Progenitor cell of endocrine pancreas (in vitro differentiated cells): ENCODE data around the gene IDE. TPM values are rescaled to one million over a fixed set of nuclear protein-coding genes. Genes with fewer than 3 reads are reported as not detected.

Experiments
- DNase-seq: peaks from one replicate; pipeline ENCODE4 v3.0.0; 2021; ENCODE audit warnings: low spot score; ENCODE audit not compliant: unreplicated experiment
- H3K27ac Mint-ChIP-seq: 2 replicates; pipeline ENCODE4 v1.8.0; 2021; ENCODE audit warnings: mild to moderate bottlenecking, moderate library complexity, mixed read lengths
- H3K27me3 Mint-ChIP-seq: 2 replicates; pipeline ENCODE4 v1.8.0; 2021; ENCODE audit warnings: mixed read lengths
- H3K36me3 Mint-ChIP-seq: 2 replicates; pipeline ENCODE4 v1.8.0; 2022; ENCODE audit warnings: mixed read lengths; ENCODE audit not compliant: insufficient read depth
- H3K4me1 Mint-ChIP-seq: 2 replicates; pipeline ENCODE4 v1.8.0; 2021; ENCODE audit warnings: low read depth, mixed read lengths
- H3K4me3 Mint-ChIP-seq: 2 replicates; pipeline ENCODE4 v1.8.0; 2021; ENCODE audit warnings: low read depth, mild to moderate bottlenecking, moderate library complexity, mixed read lengths
- H3K9me3 Mint-ChIP-seq: 2 replicates; pipeline ENCODE4 v1.8.0; 2021; ENCODE audit warnings: low read depth, mixed read lengths
- total RNA-seq: library from RNA; stranded (reverse); gene quantifications from 2 replicates; pipeline ENCODE4 v1.2.1, GENCODE V29; 2021
- TF ChIP-seq, protein P1 (sequence below): fragments of 200-600 bp; sonication (generic); IDR thresholded peaks from one replicate; pipeline ENCODE4 v1.5.0; 2021; ENCODE audit warnings: antibody characterized with exemption, mild to moderate bottlenecking; ENCODE audit not compliant: unreplicated experiment

IDE gene
- total RNA-seq, 1 donor from 2014 or later, result 60.1 TPM

DNA sequence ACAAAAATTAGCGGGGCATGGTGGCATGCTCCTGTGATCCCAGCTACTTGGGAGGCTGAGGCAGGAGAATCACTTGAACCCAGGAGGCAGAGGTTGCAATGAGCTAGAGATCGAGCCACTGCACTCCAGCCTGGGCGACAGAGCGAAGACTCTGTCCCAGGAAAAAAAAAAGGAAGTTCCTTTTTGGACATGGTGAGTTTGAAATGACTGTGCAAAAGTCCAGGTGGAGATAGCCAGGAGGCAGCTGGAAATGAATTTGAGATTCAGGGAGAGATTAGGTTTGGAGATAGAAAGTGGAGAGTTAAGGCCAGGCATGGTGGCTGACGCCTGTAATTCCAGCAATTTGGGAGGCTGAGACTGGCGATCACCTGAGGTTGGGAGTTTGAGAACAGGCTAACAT lies 143.8 kb downstream of the IDE start:
- H3K27ac Mint-ChIP-seq, result no peak overlapping the region

DNA sequence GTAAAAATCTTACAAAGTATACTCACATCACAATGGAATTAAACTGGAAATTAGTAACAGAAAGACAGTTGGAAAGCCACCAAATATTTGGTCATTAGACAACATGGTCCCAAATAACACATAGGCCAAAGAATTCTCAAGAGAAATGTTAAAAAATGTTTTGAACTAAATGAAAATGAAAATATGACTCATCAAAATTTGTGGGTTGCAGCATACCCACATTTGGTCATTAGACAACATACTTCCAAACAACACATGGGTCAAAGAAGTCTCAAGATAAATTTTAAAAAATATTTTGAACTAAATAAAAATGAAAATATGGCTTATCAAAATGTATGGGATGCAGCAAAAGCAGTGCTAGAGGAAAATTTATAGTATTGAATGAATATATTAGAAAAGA lies 152.3 kb downstream of the IDE start:
- peaks cover 2% of the 10 kb centered on the region for H3K36me3 Mint-ChIP-seq
- no peak for DNase-seq
- H3K4me3 Mint-ChIP-seq, result no peak overlapping the region
- peaks cover 42% of the 10 kb centered on the region for H3K27me3 Mint-ChIP-seq
- H3K4me1 Mint-ChIP-seq, result peaks cover 2% of the 10 kb centered on the region
- no peak overlapping the region for H3K27ac Mint-ChIP-seq
- peaks cover 6% of the 10 kb centered on the region for H3K9me3 Mint-ChIP-seq
- TF ChIP-seq, protein P1, sequence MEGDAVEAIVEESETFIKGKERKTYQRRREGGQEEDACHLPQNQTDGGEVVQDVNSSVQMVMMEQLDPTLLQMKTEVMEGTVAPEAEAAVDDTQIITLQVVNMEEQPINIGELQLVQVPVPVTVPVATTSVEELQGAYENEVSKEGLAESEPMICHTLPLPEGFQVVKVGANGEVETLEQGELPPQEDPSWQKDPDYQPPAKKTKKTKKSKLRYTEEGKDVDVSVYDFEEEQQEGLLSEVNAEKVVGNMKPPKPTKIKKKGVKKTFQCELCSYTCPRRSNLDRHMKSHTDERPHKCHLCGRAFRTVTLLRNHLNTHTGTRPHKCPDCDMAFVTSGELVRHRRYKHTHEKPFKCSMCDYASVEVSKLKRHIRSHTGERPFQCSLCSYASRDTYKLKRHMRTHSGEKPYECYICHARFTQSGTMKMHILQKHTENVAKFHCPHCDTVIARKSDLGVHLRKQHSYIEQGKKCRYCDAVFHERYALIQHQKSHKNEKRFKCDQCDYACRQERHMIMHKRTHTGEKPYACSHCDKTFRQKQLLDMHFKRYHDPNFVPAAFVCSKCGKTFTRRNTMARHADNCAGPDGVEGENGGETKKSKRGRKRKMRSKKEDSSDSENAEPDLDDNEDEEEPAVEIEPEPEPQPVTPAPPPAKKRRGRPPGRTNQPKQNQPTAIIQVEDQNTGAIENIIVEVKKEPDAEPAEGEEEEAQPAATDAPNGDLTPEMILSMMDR, result no peak

More for the DNA sequence above, 143.8 kb downstream of the IDE start:
- TF ChIP-seq, protein P1, result no peak
- Mint-ChIP-seq H3K9me3 (no peaks in the 10 kb centered on the region), H3K27me3 (no peaks in the 10 kb centered on the region), H3K4me1 (no peaks in the 10 kb centered on the region), H3K36me3 (no peaks in the 10 kb centered on the region), H3K4me3 (no peak overlapping the region)
- DNase-seq, result no peak

DNA sequence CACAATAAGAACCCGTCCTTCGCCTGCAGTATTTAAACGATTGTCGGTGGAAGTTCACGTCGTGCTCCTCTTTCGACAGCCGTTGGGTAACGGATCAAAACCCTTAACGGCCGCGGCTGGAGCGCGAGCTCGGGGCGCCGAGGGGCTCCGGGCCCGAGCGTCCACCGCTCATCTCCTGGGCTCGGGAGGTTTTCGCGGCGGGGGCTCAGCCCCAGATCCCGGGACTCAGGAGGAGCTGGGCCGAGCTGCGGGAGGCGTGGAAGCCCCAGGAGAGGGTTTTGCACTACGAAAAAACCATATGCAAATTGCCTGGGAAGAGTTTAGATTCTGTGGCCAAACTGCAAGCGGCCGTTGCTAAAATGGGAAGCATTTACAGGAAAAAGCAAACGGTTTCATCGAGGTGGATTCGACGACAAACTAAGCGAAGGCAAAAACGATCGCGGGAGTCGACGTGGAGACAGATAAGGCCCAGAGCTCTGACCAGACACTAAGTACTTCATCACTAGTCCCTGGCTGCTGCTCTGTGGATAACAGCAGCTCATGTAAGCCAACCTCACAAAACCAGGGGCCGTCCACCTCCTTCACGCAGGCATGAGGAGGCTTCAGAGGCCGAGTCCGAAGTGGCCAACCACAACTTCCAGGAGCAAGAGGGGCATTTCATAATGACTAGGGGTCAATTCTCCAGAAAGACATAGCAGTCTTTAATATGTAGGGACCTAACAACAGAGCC lies 153.2 kb downstream of the IDE start:
- Mint-ChIP-seq H3K4me1 (peaks cover 2% of the 10 kb centered on the region), H3K36me3 (peaks cover 2% of the 10 kb centered on the region), H3K9me3 (peaks cover 9% of the 10 kb centered on the region), H3K27ac (peak overlapping the region; percentile 95), H3K27me3 (peaks cover 42% of the 10 kb centered on the region), H3K4me3 (peak overlapping the region; percentile 26)
- no peak for DNase-seq
- TF ChIP-seq, protein P1, result no peak

DNA sequence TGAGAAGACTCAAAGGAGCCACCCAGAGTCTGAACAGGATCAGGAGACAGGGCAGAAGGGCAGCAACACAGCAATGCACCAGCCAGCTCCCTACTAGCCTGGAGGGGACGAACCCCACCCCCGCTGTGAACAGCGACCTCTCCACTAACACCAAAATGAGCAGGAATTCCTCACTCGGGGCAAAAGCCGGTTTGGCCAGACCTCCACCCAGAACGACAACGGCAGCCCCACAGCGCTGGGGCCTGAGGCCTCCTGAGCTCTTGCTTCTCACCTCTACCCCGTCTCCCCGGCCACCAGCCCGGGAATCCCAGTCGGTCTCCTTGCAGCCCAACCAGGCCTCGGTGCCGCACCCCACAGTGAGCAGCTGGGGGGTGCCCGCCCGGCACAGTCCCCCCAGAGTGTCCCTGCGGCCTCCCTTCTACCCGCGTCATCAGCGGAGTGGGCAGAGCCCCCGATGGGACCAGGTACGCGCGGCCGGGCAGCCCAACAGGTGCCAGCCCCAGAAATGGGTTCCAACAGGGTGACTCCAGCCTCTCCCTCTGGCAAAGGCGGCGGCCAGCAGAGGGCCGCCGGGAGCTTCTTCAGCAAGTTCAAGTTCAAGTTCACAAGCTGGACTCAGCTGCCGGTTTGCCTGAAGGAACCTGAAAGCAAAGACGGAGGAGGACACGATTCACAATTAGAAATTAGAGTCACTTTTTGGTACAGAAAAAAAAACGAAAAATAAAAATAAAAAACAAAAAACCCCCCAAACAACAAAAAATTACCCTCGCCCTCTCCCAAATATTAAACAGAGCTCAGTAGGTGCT lies 153.9 kb downstream of the IDE start:
- Mint-ChIP-seq H3K4me3 (peak overlapping the region; percentile 26), H3K27ac (peak overlapping the region; percentile 95), H3K9me3 (peaks cover 9% of the 10 kb centered on the region), H3K36me3 (peaks cover 2% of the 10 kb centered on the region), H3K4me1 (peaks cover 2% of the 10 kb centered on the region), H3K27me3 (peaks cover 42% of the 10 kb centered on the region)
- no peak for DNase-seq
- TF ChIP-seq, protein P1, result peak; percentile 43

DNA sequence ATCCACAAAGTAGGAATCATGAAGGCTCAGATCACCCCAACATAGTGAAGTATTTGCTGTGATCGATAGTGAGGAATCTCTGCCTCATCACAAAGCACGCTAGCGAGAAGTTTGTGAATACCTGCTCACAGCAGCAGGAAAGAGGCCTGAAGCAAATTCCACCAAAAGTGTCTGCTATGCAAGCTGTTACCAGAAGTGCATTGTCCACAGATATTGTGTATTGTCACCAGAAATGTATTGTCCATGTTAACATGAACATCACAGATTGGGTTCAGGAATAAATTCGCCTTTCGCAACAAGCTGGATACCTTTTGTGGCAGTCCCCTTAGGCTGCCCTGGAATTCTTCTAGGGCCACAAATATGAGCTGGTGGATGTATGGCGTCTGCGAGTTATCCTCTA lies 155.0 kb downstream of the IDE start:
- H3K27ac Mint-ChIP-seq, result no peak overlapping the region
- TF ChIP-seq, protein P1, result no peak
- peaks cover 7% of the 10 kb centered on the region for H3K9me3 Mint-ChIP-seq
- H3K27me3 Mint-ChIP-seq, result peaks cover 42% of the 10 kb centered on the region
- H3K4me1 Mint-ChIP-seq, result peaks cover 2% of the 10 kb centered on the region
- H3K4me3 Mint-ChIP-seq, result no peak overlapping the region
- H3K36me3 Mint-ChIP-seq, result peaks cover 2% of the 10 kb centered on the region
- DNase-seq, result no peak
